D721Med (cell line): ENCODE results near the gene MXRA8.

ENCODE experiments used
- DNase-seq: peaks from one replicate; pipeline ENCODE4 v3.0.0; 2011; ENCODE audit warnings: low spot score; ENCODE audit not compliant: insufficient read length
- FAIRE-seq: peaks from 2 replicates; lab custom pipeline; 2011; peaks lifted over from hg19 to GRCh38; lab: Jason Lieb, UNC
- TF ChIP-seq, protein P1 (sequence below): IDR thresholded peaks from 2 replicates; pipeline ENCODE4 v1.5.1; 2012; ENCODE audit warnings: mild to moderate bottlenecking, control low read depth; ENCODE audit not compliant: insufficient read depth; ENCODE audit errors: missing control alignments

Gene MXRA8

GRCh38 chr1:1361982-1362423 is 3.6 kb upstream of the MXRA8 start:
- FAIRE-seq, result no peak
- no peak for DNase-seq
- TF ChIP-seq, protein P1, sequence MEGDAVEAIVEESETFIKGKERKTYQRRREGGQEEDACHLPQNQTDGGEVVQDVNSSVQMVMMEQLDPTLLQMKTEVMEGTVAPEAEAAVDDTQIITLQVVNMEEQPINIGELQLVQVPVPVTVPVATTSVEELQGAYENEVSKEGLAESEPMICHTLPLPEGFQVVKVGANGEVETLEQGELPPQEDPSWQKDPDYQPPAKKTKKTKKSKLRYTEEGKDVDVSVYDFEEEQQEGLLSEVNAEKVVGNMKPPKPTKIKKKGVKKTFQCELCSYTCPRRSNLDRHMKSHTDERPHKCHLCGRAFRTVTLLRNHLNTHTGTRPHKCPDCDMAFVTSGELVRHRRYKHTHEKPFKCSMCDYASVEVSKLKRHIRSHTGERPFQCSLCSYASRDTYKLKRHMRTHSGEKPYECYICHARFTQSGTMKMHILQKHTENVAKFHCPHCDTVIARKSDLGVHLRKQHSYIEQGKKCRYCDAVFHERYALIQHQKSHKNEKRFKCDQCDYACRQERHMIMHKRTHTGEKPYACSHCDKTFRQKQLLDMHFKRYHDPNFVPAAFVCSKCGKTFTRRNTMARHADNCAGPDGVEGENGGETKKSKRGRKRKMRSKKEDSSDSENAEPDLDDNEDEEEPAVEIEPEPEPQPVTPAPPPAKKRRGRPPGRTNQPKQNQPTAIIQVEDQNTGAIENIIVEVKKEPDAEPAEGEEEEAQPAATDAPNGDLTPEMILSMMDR, result no peak

DNA sequence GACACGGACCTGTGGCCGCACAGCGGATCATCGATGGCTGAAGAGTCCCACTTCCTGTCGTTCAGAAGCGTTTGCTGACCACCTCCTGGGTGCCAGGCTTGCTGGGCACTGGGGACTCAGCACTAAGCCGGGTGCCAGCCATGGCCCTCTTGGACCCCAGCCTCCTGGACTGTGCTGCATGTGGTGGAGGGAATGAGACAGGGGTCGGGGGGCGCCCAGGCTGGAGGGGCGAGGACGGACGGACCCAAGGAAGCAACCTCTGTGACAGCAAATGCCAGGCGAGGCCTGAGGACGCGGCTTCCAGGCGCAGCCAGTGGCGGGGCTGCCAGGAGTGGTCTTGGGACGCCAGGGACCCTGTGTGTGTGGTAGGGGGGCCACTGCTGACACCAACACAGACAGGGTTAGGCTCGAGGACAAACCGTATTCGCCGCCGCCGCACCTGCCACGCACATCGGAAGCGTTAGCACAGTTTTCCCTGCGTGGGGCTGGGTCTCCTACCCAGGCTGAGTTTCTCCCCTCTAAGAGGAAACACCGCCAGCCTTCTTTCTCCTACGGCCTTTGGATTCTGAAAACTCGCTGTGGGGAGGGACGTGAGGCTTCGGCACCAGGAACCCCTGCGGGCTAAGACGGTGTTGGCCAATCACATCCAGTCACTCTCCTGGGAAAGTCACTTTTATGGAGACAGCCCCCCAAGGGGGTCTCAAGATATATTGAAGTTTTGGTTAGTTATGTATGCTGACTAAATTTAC is 3.1 kb upstream of the MXRA8 start:
- no peak for DNase-seq

GRCh38 chr1:1360506-1361169 is 2.3 kb upstream of the MXRA8 start:
- TF ChIP-seq, protein P1, result no peak
- no peak for DNase-seq
- no peak for FAIRE-seq

More for the DNA sequence above, 3.1 kb upstream of the MXRA8 start:
- TF ChIP-seq, protein P1, result no peak
- no peak for FAIRE-seq

DNA sequence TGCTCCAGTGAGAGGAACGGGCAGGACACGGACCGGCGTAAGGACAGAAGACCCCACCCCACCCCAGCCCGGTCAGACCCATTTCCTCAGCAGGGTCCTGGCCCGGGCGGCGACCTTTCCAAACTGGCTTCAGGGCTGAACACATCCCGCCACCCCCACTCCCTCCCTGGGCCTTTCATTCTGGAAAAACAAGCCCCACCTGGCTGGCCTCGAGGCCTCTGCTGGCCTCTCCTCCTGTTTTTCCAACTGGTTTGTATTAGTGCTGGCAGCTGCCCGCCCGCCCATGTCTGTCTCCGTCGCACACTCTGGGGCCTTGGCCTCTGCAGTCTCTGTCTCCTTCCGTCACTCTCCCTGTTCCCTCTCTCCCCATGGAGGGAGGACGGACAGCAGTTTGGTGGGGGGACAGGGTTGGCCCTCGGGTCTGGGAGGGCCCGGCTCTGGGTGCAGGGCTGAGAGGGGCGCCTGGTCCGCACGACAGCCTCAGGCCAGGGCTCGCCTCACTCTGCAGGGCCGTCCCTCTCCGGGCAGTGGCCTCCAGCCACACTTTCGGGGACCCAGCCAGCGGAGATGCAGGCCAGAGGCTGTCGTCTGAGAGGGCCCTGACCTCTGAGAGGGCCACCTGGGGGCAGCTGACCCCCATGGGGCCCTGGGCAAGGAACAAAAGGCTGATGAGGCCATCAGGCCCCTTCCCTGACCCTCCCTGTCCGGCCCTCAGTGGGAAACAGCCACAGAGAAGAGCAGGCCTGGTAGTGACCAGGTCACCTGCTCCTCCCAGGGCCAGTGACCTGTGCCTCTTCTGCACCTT is 1.5 kb upstream of the MXRA8 start:
- DNase-seq, result no peak
- FAIRE-seq, result no peak

GRCh38 chr1:1359308-1359663 is 931 bp upstream of the MXRA8 start:
- TF ChIP-seq, protein P1, result no peak
- FAIRE-seq (no peak), DNase-seq (no peak)

More for the DNA sequence above, 1.5 kb upstream of the MXRA8 start:
- TF ChIP-seq, protein P1, result no peak

DNA sequence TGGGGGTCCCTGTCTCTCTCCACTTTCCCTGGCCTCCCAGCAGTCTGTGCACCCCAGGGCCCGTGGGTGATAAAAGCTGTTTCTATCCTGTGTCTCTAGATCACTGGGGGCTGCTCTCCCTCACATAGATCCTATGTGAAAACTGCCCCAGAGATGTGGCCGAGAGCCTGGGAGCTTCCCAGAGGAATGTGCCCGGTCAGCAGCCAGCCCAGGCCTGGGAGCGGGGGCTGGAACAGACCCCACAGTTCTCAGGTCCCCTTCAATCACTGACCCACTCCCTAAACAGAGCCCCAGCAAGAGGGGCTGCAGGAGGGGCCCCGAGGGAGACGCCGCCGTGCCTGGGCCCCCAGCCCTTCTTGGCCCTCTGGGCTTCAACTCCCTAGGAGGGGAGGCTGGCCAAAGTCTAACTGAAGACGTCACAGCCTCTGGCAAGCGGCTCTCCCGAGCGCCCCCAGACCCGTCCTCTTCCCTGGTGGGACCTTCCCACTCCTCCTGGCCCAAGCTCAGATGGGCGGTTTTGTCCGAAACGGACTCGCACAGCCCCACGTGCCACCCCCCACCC is 403 bp downstream of the MXRA8 start:
- TF ChIP-seq, protein P1, result no peak
- FAIRE-seq (no peak), DNase-seq (no peak)
